ENCODE data around the gene COL13A1. TPM values are rescaled to one million over a fixed set of nuclear protein-coding genes. Genes with fewer than 3 reads are reported as not detected.

The COL13A1 gene
- total RNA-seq, 6 experiments from 2014 or later, result 0.18 to 0.44 (median 0.30) TPM; not detected in 2

- no peak overlapping the region for H3K4me3 ChIP-seq
- H3K4me1 ChIP-seq, result no peaks in the 10 kb centered on the region
- peak in 1 of 3 donors; percentile 34 for DNase-seq
- no peak for TF ChIP-seq POLR2A (IDR thresholded peaks at IDR 0.05)
- no peak for TF ChIP-seq CTCF (IDR thresholded peaks at IDR 0.05)
- ATAC-seq, result peak; percentile 28 to 46 (median 42)
- WGBS (ENCODE audit: insufficient coverage, low coverage, low lambda C conversion rate, missing lambda C conversion rate), result 36% methylated on average over 2 of the region's 10 CpGs
- no peaks in the 10 kb centered on the region for H3K27me3 ChIP-seq
- H3K9me3 ChIP-seq, result no peaks in the 10 kb centered on the region
- intact Hi-C loops (cut with DNase I), result no loop called here
- no peak overlapping the region for H3K27ac ChIP-seq
- H3K36me3 ChIP-seq, result no peaks in the 10 kb centered on the region
Observed at GRCh38 chr10:69757553-69758309, 44.0 kb upstream of the COL13A1 start.

GRCh38 chr10:69758310-69758728 is 43.4 kb upstream of the COL13A1 start:
- 88% methylated on average over 1 of the region's 1 CpG for WGBS (ENCODE audit: insufficient coverage, low coverage, low lambda C conversion rate, missing lambda C conversion rate)
- intact Hi-C loops (cut with DNase I), result no loop called here

GRCh38 chr10:69759641-69760040 is 42.1 kb upstream of the COL13A1 start:
- H3K27ac ChIP-seq, result no peak overlapping the region
- no peaks in the 10 kb centered on the region for H3K27me3 ChIP-seq
- H3K36me3 ChIP-seq, result no peaks in the 10 kb centered on the region
- ATAC-seq (no peak), DNase-seq (no peak)
- 59% methylated on average over 6 of the region's 6 CpGs for WGBS (ENCODE audit: insufficient coverage, low coverage, low lambda C conversion rate, missing lambda C conversion rate)
- no peaks in the 10 kb centered on the region for H3K9me3 ChIP-seq
- no peaks in the 10 kb centered on the region for H3K4me1 ChIP-seq
- intact Hi-C loops (cut with DNase I), result no loop called here
- no peak for TF ChIP-seq POLR2A (IDR thresholded peaks at IDR 0.05)
- no peak for TF ChIP-seq CTCF (IDR thresholded peaks at IDR 0.05)
- H3K4me3 ChIP-seq, result no peak overlapping the region

More at GRCh38 chr10:69758310-69758728, 43.4 kb upstream of the COL13A1 start:
- H3K9me3 ChIP-seq, result no peaks in the 10 kb centered on the region
- DNase-seq (no peak), ATAC-seq (no peak)
- H3K4me1 ChIP-seq, result no peaks in the 10 kb centered on the region
- H3K27me3 ChIP-seq, result no peaks in the 10 kb centered on the region
- TF ChIP-seq POLR2A (IDR thresholded peaks at IDR 0.05) (no peak), CTCF (IDR thresholded peaks at IDR 0.05) (no peak)
- no peaks in the 10 kb centered on the region for H3K36me3 ChIP-seq
- H3K27ac ChIP-seq, result no peak overlapping the region
- H3K4me3 ChIP-seq, result no peak overlapping the region

GRCh38 chr10:69760072-69760471 is 41.6 kb upstream of the COL13A1 start:
- Histone ChIP-seq H3K9me3 (no peaks in the 10 kb centered on the region), H3K36me3 (no peaks in the 10 kb centered on the region), H3K4me3 (no peak overlapping the region), H3K4me1 (no peaks in the 10 kb centered on the region), H3K27me3 (no peaks in the 10 kb centered on the region), H3K27ac (no peak overlapping the region)
- 61% methylated on average over 5 of the region's 5 CpGs for WGBS (ENCODE audit: insufficient coverage, low coverage, low lambda C conversion rate, missing lambda C conversion rate)
- intact Hi-C loops (cut with DNase I), result no loop called here
- TF ChIP-seq CTCF (IDR thresholded peaks at IDR 0.05) (no peak), POLR2A (IDR thresholded peaks at IDR 0.05) (no peak)
- no peak for ATAC-seq
- DNase-seq, result no peak
